ENCODE data around the gene DIRAS2. TPM values are rescaled to one million over a fixed set of nuclear protein-coding genes. Genes with fewer than 3 reads are reported as not detected.

DIRAS2 gene, protein sequence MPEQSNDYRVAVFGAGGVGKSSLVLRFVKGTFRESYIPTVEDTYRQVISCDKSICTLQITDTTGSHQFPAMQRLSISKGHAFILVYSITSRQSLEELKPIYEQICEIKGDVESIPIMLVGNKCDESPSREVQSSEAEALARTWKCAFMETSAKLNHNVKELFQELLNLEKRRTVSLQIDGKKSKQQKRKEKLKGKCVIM
- total RNA-seq (2022; extraction: Qiagen RNA extraction; ENCODE audit: low read depth) = 0.03 TPM in 1 of 5 replicates, not detected in the others

DNA sequence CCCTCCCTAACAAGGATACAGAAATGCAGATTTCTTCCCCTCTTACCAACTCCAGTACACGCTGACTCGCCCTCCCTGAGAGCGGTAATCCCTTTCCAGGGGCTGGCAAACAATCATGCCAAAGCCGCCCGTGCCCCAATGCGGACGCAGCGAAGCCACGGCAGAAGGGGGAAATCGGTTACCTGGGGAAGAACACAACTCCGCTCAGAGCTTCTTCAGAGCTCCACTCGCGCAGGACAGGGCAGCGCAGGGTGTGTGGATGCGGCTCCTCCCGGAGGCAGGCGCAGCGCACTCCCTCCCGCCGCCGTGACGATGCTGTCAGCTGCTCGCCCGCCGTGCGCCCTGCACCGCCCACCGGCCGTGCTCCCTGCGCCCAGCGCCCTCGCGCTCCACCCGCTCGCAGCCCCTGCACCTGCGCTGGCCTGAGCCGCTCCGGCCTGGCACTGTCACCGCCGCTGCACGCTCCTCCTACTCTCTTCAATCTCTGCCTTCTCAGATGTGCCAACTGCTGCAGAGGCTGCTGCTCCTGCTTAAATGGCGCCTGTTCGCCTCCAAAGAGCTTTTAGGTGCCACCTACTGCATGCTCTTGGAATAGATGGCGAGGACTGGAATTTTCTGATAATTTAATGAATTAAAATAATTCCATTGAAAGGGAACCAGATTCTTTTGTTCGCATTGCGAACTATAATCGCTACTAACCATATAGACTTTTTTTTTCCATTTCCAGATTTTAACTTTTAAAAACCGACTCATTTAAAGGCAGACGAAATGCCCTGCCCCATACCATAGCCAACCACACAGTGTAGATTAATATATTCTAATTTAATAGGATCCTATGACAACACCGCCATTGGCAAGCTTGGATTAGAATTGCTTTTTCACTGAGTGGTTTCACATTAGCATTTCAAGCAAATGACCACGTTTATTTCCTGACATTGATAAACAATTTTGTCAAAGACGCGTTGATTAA lies at the start of gene DIRAS2:
TSS of gene DIRAS2 (minus strand) at position 255 of the 970 bp plus-strand sequence. CDS start 28,997 bp downstream, outside the sequence.

Other genes with a start within 250 kb of the DIRAS2 start
- gene SYK, start 159.0 kb upstream of the DIRAS2 start, total RNA-seq (2022; extraction: Qiagen RNA extraction; ENCODE audit: low read depth) = 0.05 to 0.09 TPM in 2 of 5 replicates, not detected in the others